Tibial artery (tissue), 4 donors: Measurements from ENCODE around the gene CIP2A.

ENCODE experiments used
- DNase-seq, 2 donors: peaks; one replicate each; pipeline ENCODE4 v3.0.0-alpha.2; 2019
- H3K27ac ChIP-seq, 2 donors: fragments of 200-600 bp; sonication (generic) in 1 of 2; 1 replicate in 1 of 2; 2 replicates in 1 of 2; pipeline ENCODE4 v1.5.1; 2018 to 2019; ENCODE audit warnings: mild to moderate bottlenecking in 1 of 2
- H3K27me3 ChIP-seq, 2 donors: fragments of 200-600 bp; sonication (generic) in 1 of 2; one replicate each; pipeline versions ENCODE4 v1.5.1 to v1.6.0; 2016 to 2019
- H3K36me3 ChIP-seq, 3 donors: fragments of 200-600 bp; sonication (generic) in 2 of 3; one replicate each; pipeline ENCODE4 v1.5.1; 2016 to 2019; ENCODE audit warnings: mild to moderate bottlenecking in 2 of 3
- H3K4me1 ChIP-seq, 4 donors: fragments of 200-600 bp; sonication (generic) in 2 of 4; 1 replicate in 3 of 4; 2 replicates in 1 of 4; pipeline ENCODE4 v1.5.1; 2016 to 2019
- H3K4me3 ChIP-seq, 2 donors: fragments of 200-600 bp; sonication (generic) in 1 of 2; 1 replicate in 1 of 2; 2 replicates in 1 of 2; pipeline ENCODE4 v1.5.1; 2018 to 2019; ENCODE audit warnings: mild to moderate bottlenecking in 2 of 2
- H3K9me3 ChIP-seq, 3 donors: fragments of 200-600 bp; sonication (generic) in 1 of 3; one replicate each; pipeline ENCODE4 v1.5.1; 2016 to 2019
- intact Hi-C: fragments of 100-400 bp; cut with DNase I; formaldehyde crosslinking; loops from one replicate; pipeline ENCODE4 v1.15.0; 2023; ENCODE audit warnings: low total_unique reads
- TF ChIP-seq, protein P1 (sequence below), 2 experiments: fragments of 200-600 bp in 1 of 2; fragments of 450-650 bp in 1 of 2; IDR thresholded peaks; one replicate each; pipeline ENCODE4 v1.5.1; 2017 to 2019; ENCODE audit warnings: antibody characterized with exemption in 2 of 2, mild to moderate bottlenecking in 1 of 2, moderate library complexity in 1 of 2

Gene CIP2A

DNA sequence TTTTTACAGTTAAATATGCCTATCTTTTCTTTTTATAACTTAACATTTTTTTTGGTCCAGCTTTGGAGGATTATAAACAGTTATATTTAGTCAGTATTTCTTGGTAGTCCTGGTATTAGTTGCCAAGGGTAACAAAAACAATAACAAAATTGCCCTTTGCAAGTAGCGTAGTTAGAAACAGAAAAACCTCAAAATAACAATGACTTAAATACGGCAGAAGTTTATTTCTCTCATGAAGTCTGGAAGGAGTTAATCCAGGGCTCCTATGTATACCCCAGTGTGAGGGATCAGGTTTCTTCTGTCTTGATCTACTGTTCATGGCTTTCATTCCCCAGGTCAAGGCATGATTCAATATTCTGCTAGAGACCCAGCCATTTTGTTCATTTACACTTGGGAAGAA lies 64.7 kb downstream of the CIP2A start:
- intact Hi-C loops, result no loop called here
- DNase-seq, result no peak
- no peaks in the 10 kb centered on the region for H3K36me3 ChIP-seq
- no peaks in the 10 kb centered on the region for H3K27me3 ChIP-seq
- TF ChIP-seq, protein P1, sequence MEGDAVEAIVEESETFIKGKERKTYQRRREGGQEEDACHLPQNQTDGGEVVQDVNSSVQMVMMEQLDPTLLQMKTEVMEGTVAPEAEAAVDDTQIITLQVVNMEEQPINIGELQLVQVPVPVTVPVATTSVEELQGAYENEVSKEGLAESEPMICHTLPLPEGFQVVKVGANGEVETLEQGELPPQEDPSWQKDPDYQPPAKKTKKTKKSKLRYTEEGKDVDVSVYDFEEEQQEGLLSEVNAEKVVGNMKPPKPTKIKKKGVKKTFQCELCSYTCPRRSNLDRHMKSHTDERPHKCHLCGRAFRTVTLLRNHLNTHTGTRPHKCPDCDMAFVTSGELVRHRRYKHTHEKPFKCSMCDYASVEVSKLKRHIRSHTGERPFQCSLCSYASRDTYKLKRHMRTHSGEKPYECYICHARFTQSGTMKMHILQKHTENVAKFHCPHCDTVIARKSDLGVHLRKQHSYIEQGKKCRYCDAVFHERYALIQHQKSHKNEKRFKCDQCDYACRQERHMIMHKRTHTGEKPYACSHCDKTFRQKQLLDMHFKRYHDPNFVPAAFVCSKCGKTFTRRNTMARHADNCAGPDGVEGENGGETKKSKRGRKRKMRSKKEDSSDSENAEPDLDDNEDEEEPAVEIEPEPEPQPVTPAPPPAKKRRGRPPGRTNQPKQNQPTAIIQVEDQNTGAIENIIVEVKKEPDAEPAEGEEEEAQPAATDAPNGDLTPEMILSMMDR (IDR thresholded peaks at IDR 0.05), result no peak
- peak overlapping the region; percentile 27 to 30 for H3K27ac ChIP-seq
- H3K4me3 ChIP-seq, result no peak overlapping the region
- H3K9me3 ChIP-seq, result no peaks in the 10 kb centered on the region
- H3K4me1 ChIP-seq, result peaks cover 0 to 57% (median 2%) of the 10 kb centered on the region in 4 donors

DNA sequence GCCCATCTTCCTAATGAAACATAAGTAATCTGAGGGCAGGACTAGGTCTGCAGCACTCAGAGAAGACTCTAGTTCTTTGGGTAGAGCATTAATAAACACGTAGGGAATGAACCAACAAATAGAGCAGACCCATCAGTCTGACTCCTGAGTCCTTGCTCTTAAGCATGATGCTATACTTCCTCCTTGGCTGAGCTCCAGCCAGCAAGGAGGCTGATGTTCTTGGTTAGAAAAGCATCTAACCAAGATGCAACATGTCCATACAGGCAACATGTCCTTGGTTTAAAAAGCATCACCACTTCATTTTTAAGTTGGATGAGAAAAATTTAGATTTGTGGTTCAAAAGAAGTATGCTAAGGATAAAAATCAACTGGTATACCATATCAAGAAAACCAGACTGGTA lies 70.3 kb downstream of the CIP2A start:
- intact Hi-C loops, result no loop called here
- TF ChIP-seq, protein P1 (IDR thresholded peaks at IDR 0.05), result no peak
- H3K9me3 ChIP-seq, result no peaks in the 10 kb centered on the region
- peaks cover 0 to 6% (median 0%) of the 10 kb centered on the region in 4 donors for H3K4me1 ChIP-seq
- H3K27me3 ChIP-seq, result no peaks in the 10 kb centered on the region
- no peak overlapping the region for H3K4me3 ChIP-seq
- H3K27ac ChIP-seq, result no peak overlapping the region
- DNase-seq, result no peak
- H3K36me3 ChIP-seq, result no peaks in the 10 kb centered on the region

DNA sequence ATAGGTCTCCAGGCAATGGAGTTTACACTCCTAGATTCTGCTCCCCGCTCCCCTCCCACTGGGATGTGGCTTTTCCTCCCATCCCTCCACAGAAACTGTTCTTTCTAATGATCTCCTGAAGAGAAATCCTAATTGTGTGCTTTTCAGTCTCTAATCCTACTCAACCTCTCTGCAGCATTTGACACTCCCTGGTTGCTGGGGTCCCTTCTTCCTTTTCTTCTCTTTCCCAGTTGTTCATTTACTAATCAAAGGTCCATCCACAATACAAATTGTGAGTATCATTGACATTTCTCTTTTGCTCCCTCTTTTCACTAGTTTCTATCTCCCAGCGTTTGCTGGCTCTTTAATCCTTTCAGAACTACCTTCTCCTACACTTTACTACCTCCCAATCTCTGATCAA lies 72.4 kb downstream of the CIP2A start:
- intact Hi-C loops, result no loop called here
- no peak overlapping the region for H3K27ac ChIP-seq

DNA sequence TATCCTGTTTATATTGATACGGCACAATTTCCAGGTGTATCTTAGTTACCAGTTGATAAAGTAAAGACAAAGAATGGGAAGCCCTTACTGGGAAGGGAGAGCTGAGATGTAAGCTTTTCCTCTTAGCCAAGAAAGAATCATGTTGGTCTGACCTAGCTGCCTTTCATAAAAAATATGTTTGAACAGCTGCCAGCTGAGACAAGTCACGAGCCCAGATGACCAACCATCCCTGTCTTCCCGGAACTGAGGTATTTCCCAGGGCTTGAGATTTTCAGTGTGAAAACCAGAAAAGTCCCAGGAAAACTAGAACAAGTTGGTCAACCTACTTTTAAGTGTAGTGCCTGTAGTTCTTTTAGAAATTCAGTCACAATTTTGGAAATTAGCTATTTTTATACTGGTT lies 75.3 kb downstream of the CIP2A start:
- TF ChIP-seq, protein P1 (IDR thresholded peaks at IDR 0.05), result no peak
- DNase-seq, result no peak
- H3K27ac ChIP-seq, result no peak overlapping the region
- no peaks in the 10 kb centered on the region for H3K4me1 ChIP-seq
- no peaks in the 10 kb centered on the region for H3K9me3 ChIP-seq
- no peaks in the 10 kb centered on the region for H3K36me3 ChIP-seq
- H3K4me3 ChIP-seq, result no peak overlapping the region
- intact Hi-C loops, result no loop called here
- H3K27me3 ChIP-seq, result no peaks in the 10 kb centered on the region

More for the DNA sequence above, 72.4 kb downstream of the CIP2A start:
- Histone ChIP-seq H3K4me3 (no peak overlapping the region), H3K27me3 (no peaks in the 10 kb centered on the region), H3K4me1 (no peaks in the 10 kb centered on the region), H3K36me3 (no peaks in the 10 kb centered on the region), H3K9me3 (no peaks in the 10 kb centered on the region)
- DNase-seq, result no peak
- TF ChIP-seq, protein P1 (IDR thresholded peaks at IDR 0.05), result no peak

DNA sequence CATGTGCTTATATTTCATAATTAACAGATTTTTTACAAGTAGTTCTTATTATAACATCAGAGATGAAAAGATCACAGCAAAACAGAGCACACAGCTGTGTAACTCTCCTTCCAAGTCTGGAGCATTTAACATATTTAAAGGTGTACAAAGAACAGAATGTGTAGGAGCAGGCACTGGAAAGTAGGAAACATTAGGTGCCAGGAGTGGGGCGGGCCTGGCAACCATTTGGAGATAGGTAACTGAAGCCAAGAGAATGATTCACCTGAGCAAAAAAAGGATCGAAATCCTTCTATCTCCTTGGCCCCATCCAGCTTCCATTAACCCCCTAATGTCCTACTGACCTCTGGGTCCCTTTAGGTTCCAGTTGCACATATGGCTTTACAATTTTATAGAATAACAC lies 76.6 kb downstream of the CIP2A start:
- TF ChIP-seq, protein P1 (IDR thresholded peaks at IDR 0.05), result no peak
- Histone ChIP-seq H3K4me1 (no peaks in the 10 kb centered on the region), H3K27ac (no peak overlapping the region), H3K36me3 (no peaks in the 10 kb centered on the region), H3K27me3 (no peaks in the 10 kb centered on the region), H3K4me3 (no peak overlapping the region), H3K9me3 (no peaks in the 10 kb centered on the region)
- no peak for DNase-seq
- intact Hi-C loops, result no loop called here

DNA sequence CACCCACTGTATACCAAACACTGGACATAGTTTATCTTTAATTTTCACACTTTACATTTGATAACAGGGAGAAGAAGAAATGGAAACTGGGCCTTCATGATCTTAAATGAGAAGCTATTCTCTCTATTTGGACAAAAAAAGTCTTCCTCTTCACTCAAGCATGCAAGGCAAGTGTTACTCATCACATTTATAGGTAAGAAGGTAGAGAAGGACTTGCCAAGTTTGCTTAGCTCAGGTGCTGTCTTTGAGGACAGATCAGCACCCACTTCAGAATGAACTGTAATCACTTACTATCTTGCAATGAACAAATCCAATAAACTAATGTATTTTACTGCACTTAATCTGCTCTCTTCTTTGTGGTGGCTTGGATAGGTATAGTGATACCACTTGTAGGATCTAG lies 77.7 kb downstream of the CIP2A start:
- TF ChIP-seq, protein P1 (IDR thresholded peaks at IDR 0.05), result no peak
- Histone ChIP-seq H3K4me3 (no peak overlapping the region), H3K4me1 (no peaks in the 10 kb centered on the region), H3K9me3 (no peaks in the 10 kb centered on the region), H3K27me3 (no peaks in the 10 kb centered on the region), H3K27ac (no peak overlapping the region), H3K36me3 (no peaks in the 10 kb centered on the region)
- intact Hi-C loops, result no loop called here
- DNase-seq, result no peak
